ENCODE measurements around the gene BRSK2.

- TF ChIP-seq ARNT (IDR thresholded peaks at IDR 0.05) (no peak), HNRNPL (IDR thresholded peaks at IDR 0.05; ENCODE audit: low read depth, low read length) (no peak), SIRT6 (IDR thresholded peaks at IDR 0.05; ENCODE audit: low read depth, low read length) (no peak), POLR3A (IDR thresholded peaks at IDR 0.05; ENCODE audit: borderline replicate concordance, extremely low read depth, insufficient read depth, insufficient read length) (no peak), POLR2A (conservative IDR thresholded peaks at IDR 0.05) (no peak)
Observed at GRCh38 chr11:1404461-1405185, 14.9 kb downstream of the BRSK2 start.

Data from K562 (cell line).